ENCODE data around the gene CEP41.

CEP41 gene

DNA sequence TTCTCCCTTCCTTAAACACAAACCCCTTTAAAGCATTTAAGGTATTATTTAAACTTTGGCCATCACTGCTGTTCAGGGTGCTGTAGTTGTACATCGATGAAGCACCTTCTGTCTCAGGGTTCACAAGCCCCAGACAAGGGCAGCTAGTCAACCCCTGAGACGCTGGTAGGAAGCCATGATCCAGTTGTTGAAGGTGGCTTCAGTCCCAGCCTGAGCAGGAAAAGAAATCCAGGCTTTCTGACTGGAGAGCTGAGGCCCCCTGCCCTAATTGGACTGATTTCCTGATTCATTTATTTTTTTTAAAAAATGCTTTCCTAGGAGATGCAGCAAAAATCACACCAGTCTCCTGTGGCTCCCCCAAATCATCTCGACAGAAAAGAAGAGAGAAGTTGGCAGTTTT is 44.7 kb downstream of the CEP41 start:
- Histone ChIP-seq H3K9me3 (ENCODE audit: insufficient read depth, low read depth, low read length) (no peaks in the 10 kb centered on the region), H3K36me3 (ENCODE audit: insufficient read depth, low read depth, low read length) (no peaks in the 10 kb centered on the region), H3K27me3 (ENCODE audit: insufficient read depth, low read length) (no peaks in the 10 kb centered on the region), H3K4me3 (ENCODE audit: low read length) (no peak overlapping the region), H3K27ac (ENCODE audit: low read length) (no peak overlapping the region), H3K9ac (ENCODE audit: low read depth, low read length) (no peak overlapping the region), H3K4me1 (ENCODE audit: insufficient read depth, low read length) (peaks cover 11% of the 10 kb centered on the region; the same call in 1 of the 2 replicates)

- H3K9ac ChIP-seq (ENCODE audit: low read depth, low read length): no peak overlapping the region
- H3K4me1 ChIP-seq (ENCODE audit: insufficient read depth, low read length): peaks cover 11% of the 10 kb centered on the region; the same call in 1 of the 2 replicates
- H3K4me3 ChIP-seq (ENCODE audit: low read length): no peak overlapping the region
- H3K36me3 ChIP-seq (ENCODE audit: insufficient read depth, low read depth, low read length): no peaks in the 10 kb centered on the region
- no peaks in the 10 kb centered on the region for H3K27me3 ChIP-seq (ENCODE audit: insufficient read depth, low read length)
- H3K27ac ChIP-seq (ENCODE audit: low read length): no peak overlapping the region
- H3K9me3 ChIP-seq (ENCODE audit: insufficient read depth, low read depth, low read length): no peaks in the 10 kb centered on the region
These were observed 45.4 kb downstream of the CEP41 start for GRCh38 chr7:130395421-130395820.

DNA sequence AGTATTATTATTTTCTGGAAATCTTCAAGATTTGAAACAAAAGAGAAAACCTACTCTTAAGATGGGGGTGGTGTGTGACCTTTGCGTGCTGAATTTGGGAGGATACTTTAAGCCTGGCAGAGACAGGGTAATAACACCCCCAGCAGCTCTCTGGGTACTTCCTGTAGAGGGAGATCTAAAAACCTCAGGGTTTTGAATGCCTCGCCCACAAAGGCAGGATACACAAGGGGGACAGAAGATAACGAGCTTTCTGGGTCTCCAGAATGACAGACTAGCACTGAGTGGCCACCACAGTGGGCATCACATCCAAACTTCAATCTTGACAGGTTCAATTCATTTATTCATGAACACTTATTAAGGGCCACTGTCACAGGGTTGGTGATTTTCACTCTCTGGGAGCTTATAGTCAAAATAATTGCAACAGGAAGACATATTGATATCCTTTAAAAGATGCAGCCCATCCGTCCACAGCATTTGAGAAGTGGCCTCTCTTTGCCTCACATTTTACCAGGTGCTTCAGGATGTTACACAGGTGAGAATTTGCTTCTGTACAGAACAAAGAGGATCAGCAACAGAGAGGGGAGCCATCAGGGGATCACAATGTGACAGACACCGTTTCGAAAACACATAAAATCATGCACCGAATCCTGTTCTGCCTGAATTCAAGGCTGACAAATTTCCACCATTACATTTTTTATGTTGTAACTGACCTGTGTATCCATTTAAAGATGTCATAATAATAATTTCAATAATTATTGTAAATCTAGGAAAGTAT is 46.2 kb downstream of the CEP41 start:
- Histone ChIP-seq H3K4me3 (ENCODE audit: low read length) (no peak overlapping the region), H3K27me3 (ENCODE audit: insufficient read depth, low read length) (no peaks in the 10 kb centered on the region), H3K4me1 (ENCODE audit: insufficient read depth, low read length) (peaks cover 11% of the 10 kb centered on the region; the same call in 1 of the 2 replicates), H3K9ac (ENCODE audit: low read depth, low read length) (no peak overlapping the region), H3K36me3 (ENCODE audit: insufficient read depth, low read depth, low read length) (no peaks in the 10 kb centered on the region), H3K9me3 (ENCODE audit: insufficient read depth, low read depth, low read length) (no peaks in the 10 kb centered on the region), H3K27ac (ENCODE audit: low read length) (no peak overlapping the region)

DNA sequence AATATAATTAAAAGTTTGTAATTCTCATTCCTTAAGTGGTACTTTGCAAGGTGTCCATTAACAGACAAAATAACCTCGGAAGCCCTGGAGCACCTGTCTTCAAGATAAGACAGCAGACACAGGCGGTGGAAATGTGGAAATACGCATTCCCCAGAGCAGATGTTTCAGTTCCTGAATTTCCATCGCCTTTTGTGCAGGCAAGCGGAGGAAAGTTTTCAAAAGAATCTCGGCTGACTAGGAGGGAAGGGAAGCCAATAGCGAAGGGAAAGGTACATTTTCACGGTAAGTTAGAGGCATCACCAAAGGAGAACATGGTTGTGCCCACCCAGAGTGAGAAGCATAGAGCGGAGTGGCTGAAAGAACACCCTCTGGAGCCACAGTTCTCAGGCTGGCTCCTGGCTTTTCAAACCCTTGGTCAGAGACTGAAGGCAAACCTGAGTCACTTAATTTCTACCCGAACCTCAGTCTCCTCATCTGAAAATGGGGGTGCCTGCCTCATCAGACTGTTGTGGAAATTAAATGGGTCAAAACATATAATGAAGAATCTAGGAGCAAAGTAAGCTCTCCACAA is 46.9 kb downstream of the CEP41 start:
- no peak overlapping the region for H3K27ac ChIP-seq (ENCODE audit: low read length)
- no peak overlapping the region for H3K4me3 ChIP-seq (ENCODE audit: low read length)
- H3K27me3 ChIP-seq (ENCODE audit: insufficient read depth, low read length): no peaks in the 10 kb centered on the region
- peaks cover 11% of the 10 kb centered on the region; the same call in 1 of the 2 replicates for H3K4me1 ChIP-seq (ENCODE audit: insufficient read depth, low read length)
- H3K36me3 ChIP-seq (ENCODE audit: insufficient read depth, low read depth, low read length): no peaks in the 10 kb centered on the region
- H3K9ac ChIP-seq (ENCODE audit: low read depth, low read length): no peak overlapping the region
- H3K9me3 ChIP-seq (ENCODE audit: insufficient read depth, low read depth, low read length): no peaks in the 10 kb centered on the region

- Histone ChIP-seq H3K27ac (ENCODE audit: low read length) (no peak overlapping the region), H3K27me3 (ENCODE audit: insufficient read depth, low read length) (no peaks in the 10 kb centered on the region), H3K4me3 (ENCODE audit: low read length) (no peak overlapping the region), H3K36me3 (ENCODE audit: insufficient read depth, low read depth, low read length) (no peaks in the 10 kb centered on the region), H3K4me1 (ENCODE audit: insufficient read depth, low read length) (peaks cover 11% of the 10 kb centered on the region; the same call in 1 of the 2 replicates), H3K9me3 (ENCODE audit: insufficient read depth, low read depth, low read length) (no peaks in the 10 kb centered on the region), H3K9ac (ENCODE audit: low read depth, low read length) (no peak overlapping the region)
These were observed 47.7 kb downstream of the CEP41 start for GRCh38 chr7:130393101-130393561.

DNA sequence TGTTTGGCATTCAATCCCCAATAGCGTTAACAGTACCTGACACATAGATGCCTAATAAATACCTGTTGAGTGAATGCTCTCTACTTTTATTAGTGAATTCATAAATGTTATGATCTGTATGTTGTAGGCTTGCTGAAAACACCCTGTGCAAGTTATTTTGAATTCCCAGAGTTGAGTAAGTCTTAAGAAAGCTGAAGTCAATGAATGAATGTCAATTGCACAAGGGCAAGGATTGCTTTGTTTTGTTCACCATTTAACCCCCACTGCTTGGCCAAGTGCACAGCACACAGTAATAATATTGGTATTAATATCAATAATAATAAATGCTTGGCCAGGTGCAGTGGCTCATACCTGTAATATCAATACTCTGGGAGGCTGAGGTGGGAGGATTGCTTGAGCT is 50.3 kb downstream of the CEP41 start:
- Histone ChIP-seq H3K4me1 (ENCODE audit: insufficient read depth, low read length) (peaks cover 4% of the 10 kb centered on the region; the same call in 1 of the 2 replicates), H3K27ac (ENCODE audit: low read length) (no peak overlapping the region), H3K9me3 (ENCODE audit: insufficient read depth, low read depth, low read length) (no peaks in the 10 kb centered on the region), H3K27me3 (ENCODE audit: insufficient read depth, low read length) (no peaks in the 10 kb centered on the region), H3K4me3 (ENCODE audit: low read length) (no peak overlapping the region), H3K36me3 (ENCODE audit: insufficient read depth, low read depth, low read length) (no peaks in the 10 kb centered on the region), H3K9ac (ENCODE audit: low read depth, low read length) (no peak overlapping the region)

GRCh38 chr7:130388671-130389070 is 52.1 kb downstream of the CEP41 start:
- Histone ChIP-seq H3K9ac (ENCODE audit: low read depth, low read length) (no peak overlapping the region), H3K27ac (ENCODE audit: low read length) (no peak overlapping the region), H3K36me3 (ENCODE audit: insufficient read depth, low read depth, low read length) (no peaks in the 10 kb centered on the region)

DNA sequence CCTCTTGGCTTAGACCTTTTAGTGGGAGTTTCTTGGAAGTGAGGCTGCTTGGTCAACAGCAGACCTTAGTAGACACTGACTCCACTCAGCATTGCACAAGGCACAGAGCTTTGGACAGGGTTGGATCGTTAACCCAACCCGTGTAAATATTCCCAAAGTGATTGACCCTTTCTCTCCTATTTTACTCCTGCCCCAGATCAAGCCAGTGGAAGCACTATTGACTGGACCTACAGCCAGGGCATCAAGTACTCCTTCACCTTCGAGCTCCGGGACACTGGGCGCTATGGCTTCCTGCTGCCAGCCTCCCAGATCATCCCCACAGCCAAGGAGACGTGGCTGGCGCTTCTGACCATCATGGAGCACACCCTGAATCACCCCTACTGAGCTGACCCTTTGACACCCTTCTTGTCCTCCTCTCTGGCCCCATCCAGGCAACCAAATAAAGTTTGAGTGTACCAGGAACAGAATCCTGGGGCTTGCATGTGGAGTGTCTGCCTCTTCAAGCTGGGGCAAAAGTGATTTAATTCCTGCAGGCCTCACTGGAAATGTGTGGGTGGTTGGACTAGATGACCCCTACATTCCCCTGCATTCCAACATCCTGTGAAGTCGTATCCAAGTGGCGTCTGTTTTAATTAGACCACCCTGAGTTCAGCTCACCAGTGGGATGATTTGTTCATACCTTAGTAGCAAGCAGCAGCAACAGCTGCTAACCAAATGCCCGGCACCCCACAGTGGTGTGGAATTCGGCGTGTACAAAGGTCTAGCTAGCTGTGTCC is 53.0 kb downstream of the CEP41 start:
- Histone ChIP-seq H3K36me3 (ENCODE audit: insufficient read depth, low read depth, low read length) (no peaks in the 10 kb centered on the region), H3K27ac (ENCODE audit: low read length) (no peak overlapping the region), H3K4me3 (ENCODE audit: low read length) (no peak overlapping the region), H3K27me3 (ENCODE audit: insufficient read depth, low read length) (no peaks in the 10 kb centered on the region), H3K9ac (ENCODE audit: low read depth, low read length) (no peak overlapping the region), H3K4me1 (ENCODE audit: insufficient read depth, low read length) (no peaks in the 10 kb centered on the region), H3K9me3 (ENCODE audit: insufficient read depth, low read depth, low read length) (no peaks in the 10 kb centered on the region)

More at GRCh38 chr7:130388671-130389070, 52.1 kb downstream of the CEP41 start:
- H3K4me3 ChIP-seq (ENCODE audit: low read length): no peak overlapping the region
- no peaks in the 10 kb centered on the region for H3K27me3 ChIP-seq (ENCODE audit: insufficient read depth, low read length)
- no peaks in the 10 kb centered on the region for H3K9me3 ChIP-seq (ENCODE audit: insufficient read depth, low read depth, low read length)
- no peaks in the 10 kb centered on the region for H3K4me1 ChIP-seq (ENCODE audit: insufficient read depth, low read length)

GRCh38 chr7:130387306-130387627 is 53.5 kb downstream of the CEP41 start:
- no peaks in the 10 kb centered on the region for H3K4me1 ChIP-seq (ENCODE audit: insufficient read depth, low read length)
- no peaks in the 10 kb centered on the region for H3K27me3 ChIP-seq (ENCODE audit: insufficient read depth, low read length)
- no peak overlapping the region for H3K27ac ChIP-seq (ENCODE audit: low read length)
- no peaks in the 10 kb centered on the region for H3K9me3 ChIP-seq (ENCODE audit: insufficient read depth, low read depth, low read length)
- no peak overlapping the region for H3K4me3 ChIP-seq (ENCODE audit: low read length)
- no peak overlapping the region for H3K9ac ChIP-seq (ENCODE audit: low read depth, low read length)
- no peaks in the 10 kb centered on the region for H3K36me3 ChIP-seq (ENCODE audit: insufficient read depth, low read depth, low read length)

DNA sequence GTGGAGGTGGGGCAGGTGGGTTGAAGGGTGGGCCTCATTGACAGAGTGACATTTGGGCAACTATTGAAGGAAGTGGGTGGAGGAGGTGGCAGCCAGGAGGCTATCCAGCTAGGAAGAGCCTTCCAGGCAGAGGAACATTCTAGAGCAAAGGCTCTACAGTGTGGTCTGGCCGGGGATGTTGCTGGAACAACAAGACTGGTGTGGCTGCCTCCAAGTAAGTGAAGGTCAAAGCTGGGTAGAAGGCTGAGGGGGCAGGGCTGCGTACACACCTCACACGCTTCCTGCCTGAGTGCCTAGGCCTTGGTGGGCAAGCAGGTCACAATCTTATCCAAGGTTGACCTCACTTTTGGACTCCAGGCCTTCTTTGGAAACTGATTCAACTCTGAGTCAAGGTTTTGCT is 53.9 kb downstream of the CEP41 start:
- Histone ChIP-seq H3K4me3 (ENCODE audit: low read length) (no peak overlapping the region), H3K27me3 (ENCODE audit: insufficient read depth, low read length) (no peaks in the 10 kb centered on the region), H3K9me3 (ENCODE audit: insufficient read depth, low read depth, low read length) (no peaks in the 10 kb centered on the region), H3K4me1 (ENCODE audit: insufficient read depth, low read length) (no peaks in the 10 kb centered on the region), H3K27ac (ENCODE audit: low read length) (no peak overlapping the region), H3K36me3 (ENCODE audit: insufficient read depth, low read depth, low read length) (no peaks in the 10 kb centered on the region), H3K9ac (ENCODE audit: low read depth, low read length) (no peak overlapping the region)

DNA sequence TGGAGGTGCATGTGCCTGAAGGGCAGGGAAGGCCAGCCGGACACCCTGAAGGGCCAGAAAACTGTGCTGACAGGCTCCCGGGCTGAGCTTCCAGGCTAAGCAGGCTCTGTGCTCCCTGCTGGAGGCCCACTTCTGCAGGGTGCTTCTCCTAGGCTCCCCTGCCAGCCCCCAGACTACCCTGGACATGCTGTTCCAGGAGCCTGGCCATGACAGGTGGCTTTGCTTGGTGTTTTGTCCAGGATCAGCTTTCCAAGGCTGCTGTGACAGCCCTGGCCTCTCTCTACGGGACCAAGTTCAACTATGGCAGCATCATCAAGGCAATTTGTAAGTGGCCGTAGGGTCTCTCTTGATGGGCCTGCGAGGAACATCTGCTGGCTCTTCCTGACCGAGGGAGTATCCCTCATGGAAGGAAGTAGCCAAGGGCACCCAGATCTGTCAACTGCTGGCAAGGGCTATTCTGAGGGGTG is 55.2 kb downstream of the CEP41 start:
- no peaks in the 10 kb centered on the region for H3K9me3 ChIP-seq (ENCODE audit: insufficient read depth, low read depth, low read length)
- H3K27ac ChIP-seq (ENCODE audit: low read length): no peak overlapping the region
- H3K4me3 ChIP-seq (ENCODE audit: low read length): no peak overlapping the region
- no peaks in the 10 kb centered on the region for H3K36me3 ChIP-seq (ENCODE audit: insufficient read depth, low read depth, low read length)
- no peaks in the 10 kb centered on the region for H3K27me3 ChIP-seq (ENCODE audit: insufficient read depth, low read length)
- no peak overlapping the region for H3K9ac ChIP-seq (ENCODE audit: low read depth, low read length)
- no peaks in the 10 kb centered on the region for H3K4me1 ChIP-seq (ENCODE audit: insufficient read depth, low read length)

Measured in iPS-20b (cell line).